ENCODE data around the gene UBE2G2. TPM values are rescaled to one million over a fixed set of nuclear protein-coding genes. Genes with fewer than 3 reads are reported as not detected.

The UBE2G2 gene
- total RNA-seq, 1 experiment from 2014 or later, result 121 TPM

GRCh38 chr21:44778499-44778911, 23.1 kb downstream of the UBE2G2 start:
- Histone ChIP-seq H4K91ac (ENCODE audit: insufficient read length, low read depth, low read length) (no peak overlapping the region), H3K18ac (ENCODE audit: insufficient read length, low read depth, low read length) (no peak overlapping the region), H3K23me2 (ENCODE audit: insufficient read length, low read depth, low read length, poor library complexity, severe bottlenecking) (no peaks in the 10 kb centered on the region), H3K4me2 (ENCODE audit: insufficient read depth, insufficient read length, low read length) (no peak overlapping the region), H2BK12ac (ENCODE audit: insufficient read length, low read depth, low read length) (no peak overlapping the region), H2AK5ac (ENCODE audit: insufficient read length, low read length) (no peak overlapping the region), H3K4ac (ENCODE audit: low read depth, low read length) (no peak overlapping the region), H4K8ac (replicated peaks; ENCODE audit: insufficient read length, low read depth, low read length) (no peak overlapping the region), H2AFZ (ENCODE audit: low read length) (no peak overlapping the region), H4K20me1 (ENCODE audit: control insufficient read depth, insufficient read depth, insufficient read length) (no peaks in the 10 kb centered on the region), H2BK5ac (ENCODE audit: insufficient read length, low read length) (no peak overlapping the region), H3T11ph (ENCODE audit: low read length) (no peak overlapping the region), H3K27ac (ENCODE audit: insufficient read length, low read depth, low read length) (no peak overlapping the region), H2BK20ac (ENCODE audit: low read depth, low read length, poor library complexity, severe bottlenecking) (no peak overlapping the region), H3K9me3 (ENCODE audit: control insufficient read depth, low read depth, low read length) (no peaks in the 10 kb centered on the region), H3K9ac (ENCODE audit: extremely low read depth, insufficient read length, low read length) (no peak overlapping the region), H2BK120ac (ENCODE audit: low read depth, low read length, poor library complexity, severe bottlenecking) (no peak overlapping the region), H3K79me1 (ENCODE audit: insufficient read depth, low read depth, low read length, poor library complexity, severe bottlenecking) (no peaks in the 10 kb centered on the region), H2BK15ac (ENCODE audit: low read depth, low read length) (no peak overlapping the region), H3K79me2 (ENCODE audit: insufficient read depth, low read length) (peaks cover 2% of the 10 kb centered on the region; the same call in 1 of the 2 replicates), H3K23ac (ENCODE audit: insufficient read length, low read depth, low read length) (no peak overlapping the region), H3K56ac (ENCODE audit: insufficient read length, low read depth, low read length) (no peak overlapping the region), H3K4me1 (ENCODE audit: insufficient read depth, low read length) (no peaks in the 10 kb centered on the region), H3K27me3 (ENCODE audit: insufficient read depth, low read length) (no peaks in the 10 kb centered on the region), H3K14ac (ENCODE audit: insufficient read depth, low read length) (no peak overlapping the region), H4K5ac (ENCODE audit: insufficient read length, low read depth, low read length) (no peak overlapping the region)
- no peak for DNase-seq
- Mint-ChIP-seq H3K4me3 (no peak overlapping the region), H3K9me3 (no peaks in the 10 kb centered on the region; a peak in 1 of 5 replicates), H3K4me1 (no peaks in the 10 kb centered on the region; a peak in 1 of 4 replicates), H3K27me3 (ENCODE audit: low read depth) (no peaks in the 10 kb centered on the region), H3K36me3 (ENCODE audit: insufficient read depth in 1 of 3, low read depth in 3 of 3) (peaks cover 22 to 67% (median 41%) of the 10 kb centered on the region in 3 experiments), H3K27ac (peak overlapping the region in 2 of 3 experiments; percentile 6 to 25; a peak in 3 of 7 replicates)
- WGBS (ENCODE audit: extremely low coverage, insufficient read length, low lambda C conversion rate), result no CpG with 5 or more reads among the region's 8 CpGs
- TF ChIP-seq, protein P1, sequence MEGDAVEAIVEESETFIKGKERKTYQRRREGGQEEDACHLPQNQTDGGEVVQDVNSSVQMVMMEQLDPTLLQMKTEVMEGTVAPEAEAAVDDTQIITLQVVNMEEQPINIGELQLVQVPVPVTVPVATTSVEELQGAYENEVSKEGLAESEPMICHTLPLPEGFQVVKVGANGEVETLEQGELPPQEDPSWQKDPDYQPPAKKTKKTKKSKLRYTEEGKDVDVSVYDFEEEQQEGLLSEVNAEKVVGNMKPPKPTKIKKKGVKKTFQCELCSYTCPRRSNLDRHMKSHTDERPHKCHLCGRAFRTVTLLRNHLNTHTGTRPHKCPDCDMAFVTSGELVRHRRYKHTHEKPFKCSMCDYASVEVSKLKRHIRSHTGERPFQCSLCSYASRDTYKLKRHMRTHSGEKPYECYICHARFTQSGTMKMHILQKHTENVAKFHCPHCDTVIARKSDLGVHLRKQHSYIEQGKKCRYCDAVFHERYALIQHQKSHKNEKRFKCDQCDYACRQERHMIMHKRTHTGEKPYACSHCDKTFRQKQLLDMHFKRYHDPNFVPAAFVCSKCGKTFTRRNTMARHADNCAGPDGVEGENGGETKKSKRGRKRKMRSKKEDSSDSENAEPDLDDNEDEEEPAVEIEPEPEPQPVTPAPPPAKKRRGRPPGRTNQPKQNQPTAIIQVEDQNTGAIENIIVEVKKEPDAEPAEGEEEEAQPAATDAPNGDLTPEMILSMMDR (conservative IDR thresholded peaks at IDR 0.05), result no peak

All from H9 (cell line).